HepG2 (cell line): ENCODE data around the gene EFL1. TPM values are rescaled to one million over a fixed set of nuclear protein-coding genes. Genes with fewer than 3 reads are reported as not detected.
A peak's percentile ranks its signal among the peaks of the same experiment; 100 is the strongest.

ENCODE experiments used
- EED ChIP-seq: sonication (generic); formaldehyde crosslinking; IDR thresholded peaks from 2 replicates; pipeline ENCODE4 v1.5.0; 2020; ENCODE audit warnings: mild to moderate bottlenecking, missing genetic modification reagents
- HCFC1 ChIP-seq: fragments of 150-350 bp; IDR thresholded peaks from 2 replicates; pipeline ENCODE4 v1.6.1; 2014; ENCODE audit warnings: low read depth, low read length
- HMG20A ChIP-seq: IDR thresholded peaks from 2 replicates; pipeline ENCODE4 v1.6.1; 2016; ENCODE audit warnings: borderline replicate concordance
- KDM1A ChIP-seq: IDR thresholded peaks from 2 replicates; pipeline ENCODE4 v1.6.1; 2016; ENCODE audit warnings: missing compliant biosample characterization
- MAZ ChIP-seq, 2 experiments: sonication (generic) in 1 of 2; formaldehyde crosslinking in 1 of 2; IDR thresholded peaks; 2 replicates each; pipeline versions ENCODE4 v1.5.0 to v1.6.1; 2012 to 2020; ENCODE audit warnings: low read depth in 2 of 2, mild to moderate bottlenecking in 2 of 2, borderline replicate concordance in 1 of 2, improper control_type of control experiment in 1 of 2, low read length in 1 of 2, missing genetic modification reagents in 1 of 2, moderate library complexity in 1 of 2
- SRSF1 ChIP-seq: fragments of 200-400 bp; formaldehyde crosslinking; optimal IDR thresholded peaks from 2 replicates; pipeline ENCODE3; 2017; ENCODE audit warnings: mild to moderate bottlenecking, low read depth, low read length, moderate library complexity
- TFAP4 ChIP-seq: sonication (generic); IDR thresholded peaks from 2 replicates; pipeline ENCODE4 v1.6.1; 2016; ENCODE audit warnings: low read depth, borderline replicate concordance
- ZFP1 ChIP-seq: IDR thresholded peaks from 2 replicates; pipeline ENCODE4 v1.6.1; 2016
- ZNF280D ChIP-seq: sonication (generic); formaldehyde crosslinking; IDR thresholded peaks from 2 replicates; pipeline ENCODE4 v1.5.1; 2020; ENCODE audit warnings: mild to moderate bottlenecking, missing genetic modification reagents
- ZNF282 ChIP-seq: fragments of 450-650 bp; IDR thresholded peaks from 2 replicates; pipeline ENCODE4 v1.6.1; 2018; ENCODE audit not compliant: partially characterized antibody
- ZNF335 ChIP-seq: sonication (generic); formaldehyde crosslinking; IDR thresholded peaks from 2 replicates; pipeline ENCODE4 v1.4.0; 2020; ENCODE audit warnings: missing genetic modification reagents
- polyA plus RNA-seq, 8 experiments: library from polyadenylated mRNA; depleted of rRNA in 3 of 8; stranded (reverse) in 7 of 8; unstranded in 1 of 8; fragments of >200 nt; fragmentation: Illumina TruSeq in 4 of 8; extraction: Trizol in 4 of 8; gene quantifications; 2 replicates each; pipeline versions ENCODE4 v1.2.1 to v1.2.3, GENCODE V29; 2011 to 2016; ENCODE audit warnings: low read depth in 4 of 8, missing spikeins in 1 of 8, mixed read lengths in 1 of 8; ENCODE audit not compliant: insufficient read depth in 1 of 8
- total RNA-seq, 5 experiments: library from RNA; depleted of rRNA; stranded (reverse); fragments of >200 nt; fragmentation: Illumina TruSeq; extraction: Trizol; gene quantifications; 2 replicates each; pipeline ENCODE4 v1.2.3, GENCODE V29; 2016; ENCODE audit warnings: low read depth in 1 of 5
- TF ChIP-seq, protein P1 (sequence below): sonication (generic); formaldehyde crosslinking; IDR thresholded peaks from 2 replicates; pipeline ENCODE4 v1.4.0; 2020; ENCODE audit warnings: missing genetic modification reagents
- TF ChIP-seq, protein P2 (sequence below): sonication (generic); formaldehyde crosslinking; IDR thresholded peaks from 2 replicates; pipeline ENCODE4 v1.4.0; 2020; ENCODE audit warnings: missing genetic modification reagents, borderline replicate concordance
- TF ChIP-seq, protein P3 (sequence below): sonication (generic); formaldehyde crosslinking; conservative IDR thresholded peaks from 2 replicates; pipeline ENCODE4 v1.4.0; 2020; ENCODE audit warnings: missing genetic modification reagents

The EFL1 gene
- total and polyA plus RNA-seq, 2 of the 13 experiments (the other 11 are each of a cell fraction or from before 2014, with no cell fraction given), result 6.4 to 12.0 TPM

- TF ChIP-seq, protein P1, sequence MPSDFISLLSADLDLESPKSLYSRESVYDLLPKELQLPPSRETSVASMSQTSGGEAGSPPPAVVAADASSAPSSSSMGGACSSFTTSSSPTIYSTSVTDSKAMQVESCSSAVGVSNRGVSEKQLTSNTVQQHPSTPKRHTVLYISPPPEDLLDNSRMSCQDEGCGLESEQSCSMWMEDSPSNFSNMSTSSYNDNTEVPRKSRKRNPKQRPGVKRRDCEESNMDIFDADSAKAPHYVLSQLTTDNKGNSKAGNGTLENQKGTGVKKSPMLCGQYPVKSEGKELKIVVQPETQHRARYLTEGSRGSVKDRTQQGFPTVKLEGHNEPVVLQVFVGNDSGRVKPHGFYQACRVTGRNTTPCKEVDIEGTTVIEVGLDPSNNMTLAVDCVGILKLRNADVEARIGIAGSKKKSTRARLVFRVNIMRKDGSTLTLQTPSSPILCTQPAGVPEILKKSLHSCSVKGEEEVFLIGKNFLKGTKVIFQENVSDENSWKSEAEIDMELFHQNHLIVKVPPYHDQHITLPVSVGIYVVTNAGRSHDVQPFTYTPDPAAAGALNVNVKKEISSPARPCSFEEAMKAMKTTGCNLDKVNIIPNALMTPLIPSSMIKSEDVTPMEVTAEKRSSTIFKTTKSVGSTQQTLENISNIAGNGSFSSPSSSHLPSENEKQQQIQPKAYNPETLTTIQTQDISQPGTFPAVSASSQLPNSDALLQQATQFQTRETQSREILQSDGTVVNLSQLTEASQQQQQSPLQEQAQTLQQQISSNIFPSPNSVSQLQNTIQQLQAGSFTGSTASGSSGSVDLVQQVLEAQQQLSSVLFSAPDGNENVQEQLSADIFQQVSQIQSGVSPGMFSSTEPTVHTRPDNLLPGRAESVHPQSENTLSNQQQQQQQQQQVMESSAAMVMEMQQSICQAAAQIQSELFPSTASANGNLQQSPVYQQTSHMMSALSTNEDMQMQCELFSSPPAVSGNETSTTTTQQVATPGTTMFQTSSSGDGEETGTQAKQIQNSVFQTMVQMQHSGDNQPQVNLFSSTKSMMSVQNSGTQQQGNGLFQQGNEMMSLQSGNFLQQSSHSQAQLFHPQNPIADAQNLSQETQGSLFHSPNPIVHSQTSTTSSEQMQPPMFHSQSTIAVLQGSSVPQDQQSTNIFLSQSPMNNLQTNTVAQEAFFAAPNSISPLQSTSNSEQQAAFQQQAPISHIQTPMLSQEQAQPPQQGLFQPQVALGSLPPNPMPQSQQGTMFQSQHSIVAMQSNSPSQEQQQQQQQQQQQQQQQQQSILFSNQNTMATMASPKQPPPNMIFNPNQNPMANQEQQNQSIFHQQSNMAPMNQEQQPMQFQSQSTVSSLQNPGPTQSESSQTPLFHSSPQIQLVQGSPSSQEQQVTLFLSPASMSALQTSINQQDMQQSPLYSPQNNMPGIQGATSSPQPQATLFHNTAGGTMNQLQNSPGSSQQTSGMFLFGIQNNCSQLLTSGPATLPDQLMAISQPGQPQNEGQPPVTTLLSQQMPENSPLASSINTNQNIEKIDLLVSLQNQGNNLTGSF (CRISPR knock-in tag), result no peak
- TF ChIP-seq, protein P2, sequence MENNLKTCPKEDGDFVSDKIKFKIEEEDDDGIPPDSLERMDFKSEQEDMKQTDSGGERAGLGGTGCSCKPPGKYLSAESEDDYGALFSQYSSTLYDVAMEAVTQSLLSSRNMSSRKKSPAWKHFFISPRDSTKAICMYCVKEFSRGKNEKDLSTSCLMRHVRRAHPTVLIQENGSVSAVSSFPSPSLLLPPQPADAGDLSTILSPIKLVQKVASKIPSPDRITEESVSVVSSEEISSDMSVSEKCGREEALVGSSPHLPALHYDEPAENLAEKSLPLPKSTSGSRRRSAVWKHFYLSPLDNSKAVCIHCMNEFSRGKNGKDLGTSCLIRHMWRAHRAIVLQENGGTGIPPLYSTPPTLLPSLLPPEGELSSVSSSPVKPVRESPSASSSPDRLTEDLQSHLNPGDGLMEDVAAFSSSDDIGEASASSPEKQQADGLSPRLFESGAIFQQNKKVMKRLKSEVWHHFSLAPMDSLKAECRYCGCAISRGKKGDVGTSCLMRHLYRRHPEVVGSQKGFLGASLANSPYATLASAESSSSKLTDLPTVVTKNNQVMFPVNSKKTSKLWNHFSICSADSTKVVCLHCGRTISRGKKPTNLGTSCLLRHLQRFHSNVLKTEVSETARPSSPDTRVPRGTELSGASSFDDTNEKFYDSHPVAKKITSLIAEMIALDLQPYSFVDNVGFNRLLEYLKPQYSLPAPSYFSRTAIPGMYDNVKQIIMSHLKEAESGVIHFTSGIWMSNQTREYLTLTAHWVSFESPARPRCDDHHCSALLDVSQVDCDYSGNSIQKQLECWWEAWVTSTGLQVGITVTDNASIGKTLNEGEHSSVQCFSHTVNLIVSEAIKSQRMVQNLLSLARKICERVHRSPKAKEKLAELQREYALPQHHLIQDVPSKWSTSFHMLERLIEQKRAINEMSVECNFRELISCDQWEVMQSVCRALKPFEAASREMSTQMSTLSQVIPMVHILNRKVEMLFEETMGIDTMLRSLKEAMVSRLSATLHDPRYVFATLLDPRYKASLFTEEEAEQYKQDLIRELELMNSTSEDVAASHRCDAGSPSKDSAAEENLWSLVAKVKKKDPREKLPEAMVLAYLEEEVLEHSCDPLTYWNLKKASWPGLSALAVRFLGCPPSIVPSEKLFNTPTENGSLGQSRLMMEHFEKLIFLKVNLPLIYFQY (CRISPR knock-in tag), result peak; percentile 54; the same call in 1 of the 2 replicates
- TF ChIP-seq EED (no peak), MAZ (IDR thresholded peaks at IDR 0.05; ENCODE audit: borderline replicate concordance, low read depth, low read length) (no peak), MAZ (CRISPR knock-in tag; IDR thresholded peaks at IDR 0.05; ENCODE audit: low read depth) (no peak), TFAP4 (peak; percentile 21; the same call in 1 of the 2 replicates), SRSF1 (no peak), ZNF335 (CRISPR knock-in tag) (no peak), HCFC1 (no peak), ZNF282 (no peak), KDM1A (CRISPR knock-in tag) (no peak), HMG20A (no peak), ZNF280D (CRISPR knock-in tag) (peak; percentile 55; the same call in 1 of the 2 replicates), ZFP1 (CRISPR knock-in tag) (no peak)
- TF ChIP-seq, protein P3, sequence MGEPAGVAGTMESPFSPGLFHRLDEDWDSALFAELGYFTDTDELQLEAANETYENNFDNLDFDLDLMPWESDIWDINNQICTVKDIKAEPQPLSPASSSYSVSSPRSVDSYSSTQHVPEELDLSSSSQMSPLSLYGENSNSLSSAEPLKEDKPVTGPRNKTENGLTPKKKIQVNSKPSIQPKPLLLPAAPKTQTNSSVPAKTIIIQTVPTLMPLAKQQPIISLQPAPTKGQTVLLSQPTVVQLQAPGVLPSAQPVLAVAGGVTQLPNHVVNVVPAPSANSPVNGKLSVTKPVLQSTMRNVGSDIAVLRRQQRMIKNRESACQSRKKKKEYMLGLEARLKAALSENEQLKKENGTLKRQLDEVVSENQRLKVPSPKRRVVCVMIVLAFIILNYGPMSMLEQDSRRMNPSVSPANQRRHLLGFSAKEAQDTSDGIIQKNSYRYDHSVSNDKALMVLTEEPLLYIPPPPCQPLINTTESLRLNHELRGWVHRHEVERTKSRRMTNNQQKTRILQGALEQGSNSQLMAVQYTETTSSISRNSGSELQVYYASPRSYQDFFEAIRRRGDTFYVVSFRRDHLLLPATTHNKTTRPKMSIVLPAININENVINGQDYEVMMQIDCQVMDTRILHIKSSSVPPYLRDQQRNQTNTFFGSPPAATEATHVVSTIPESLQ, result no peak
These were observed at the start of gene EFL1, which contains the start of gene SAXO2 (continued) for GRCh38 chr15:82262422-82263026.
